Endothelial cell of umbilical vein (primary cell): ENCODE measurements around the gene NR1D2.

Experiments
- EZH2 ChIP-seq: IDR thresholded peaks from 2 replicates; pipeline ENCODE4 v1.6.1; 2012; ENCODE audit warnings: borderline replicate concordance, low read depth, mild to moderate bottlenecking, moderate library complexity, low read length, inconsistent platforms; ENCODE audit not compliant: severe bottlenecking
- POLR2A ChIP-seq: IDR thresholded peaks from 2 replicates; pipeline ENCODE4 v1.6.1; 2012; ENCODE audit warnings: low read depth, mild to moderate bottlenecking, control low read depth, low read length
- TF ChIP-seq, protein P1 (sequence below), 2 donors: IDR thresholded peaks; 1 replicate in 1 of 2; 2 replicates in 1 of 2; pipeline ENCODE4 v1.5.1; 2011; ENCODE audit warnings: low read length in 2 of 2, mild to moderate bottlenecking in 2 of 2, moderate library complexity in 2 of 2, control low read depth in 1 of 2, inconsistent platforms in 1 of 2, low read depth in 1 of 2; ENCODE audit not compliant: insufficient read depth in 1 of 2; ENCODE audit errors: extremely low read depth in 1 of 2

DNA sequence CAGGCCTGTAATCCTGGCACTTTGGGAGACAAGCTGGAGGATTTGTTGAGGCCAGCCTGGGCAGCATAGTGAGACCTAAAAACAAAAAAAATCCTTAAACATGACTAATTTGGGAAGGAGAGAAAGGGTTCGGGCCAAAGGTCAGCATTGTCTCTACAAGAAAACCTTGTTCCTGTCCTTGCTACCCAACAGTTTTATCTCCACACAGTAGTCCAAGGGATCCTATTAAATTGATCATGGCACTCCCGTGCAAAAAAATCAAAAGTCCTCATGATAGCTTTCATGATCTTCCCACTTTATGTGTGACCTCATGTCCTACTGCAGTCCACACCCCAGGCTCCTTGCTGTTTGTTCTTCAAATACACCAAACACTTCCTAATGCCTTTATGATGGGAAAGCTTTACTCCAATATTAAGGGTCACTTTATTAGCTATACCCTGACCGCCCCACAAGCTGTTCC, 24.0 kb upstream of the NR1D2 start:
- TF ChIP-seq, protein P1, sequence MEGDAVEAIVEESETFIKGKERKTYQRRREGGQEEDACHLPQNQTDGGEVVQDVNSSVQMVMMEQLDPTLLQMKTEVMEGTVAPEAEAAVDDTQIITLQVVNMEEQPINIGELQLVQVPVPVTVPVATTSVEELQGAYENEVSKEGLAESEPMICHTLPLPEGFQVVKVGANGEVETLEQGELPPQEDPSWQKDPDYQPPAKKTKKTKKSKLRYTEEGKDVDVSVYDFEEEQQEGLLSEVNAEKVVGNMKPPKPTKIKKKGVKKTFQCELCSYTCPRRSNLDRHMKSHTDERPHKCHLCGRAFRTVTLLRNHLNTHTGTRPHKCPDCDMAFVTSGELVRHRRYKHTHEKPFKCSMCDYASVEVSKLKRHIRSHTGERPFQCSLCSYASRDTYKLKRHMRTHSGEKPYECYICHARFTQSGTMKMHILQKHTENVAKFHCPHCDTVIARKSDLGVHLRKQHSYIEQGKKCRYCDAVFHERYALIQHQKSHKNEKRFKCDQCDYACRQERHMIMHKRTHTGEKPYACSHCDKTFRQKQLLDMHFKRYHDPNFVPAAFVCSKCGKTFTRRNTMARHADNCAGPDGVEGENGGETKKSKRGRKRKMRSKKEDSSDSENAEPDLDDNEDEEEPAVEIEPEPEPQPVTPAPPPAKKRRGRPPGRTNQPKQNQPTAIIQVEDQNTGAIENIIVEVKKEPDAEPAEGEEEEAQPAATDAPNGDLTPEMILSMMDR (IDR thresholded peaks at IDR 0.05; ENCODE audit: extremely low read depth in 1 of 2, insufficient read depth in 1 of 2, low read depth in 1 of 2, low read length in 2 of 2), result no peak
- TF ChIP-seq EZH2, result no peak
- peak; percentile 67 for TF ChIP-seq POLR2A
